GM23338 (cell line): ENCODE data around the gene HMCN2. TPM values are rescaled to one million over a fixed set of nuclear protein-coding genes. Genes with fewer than 3 reads are reported as not detected.

Experiments used
- ATAC-seq: fragments of 200-7000 bp; cut with Tn5 transposase; 3 replicates; pipeline ENCODE4 v1.9.1; 2020
- DNase-seq: peaks from one replicate; pipeline ENCODE4 v3.0.0-alpha.2; 2015; ENCODE audit warnings: low spot score
- H2AFZ ChIP-seq: fragments of 200-600 bp; sonication (generic); 2 replicates; pipeline ENCODE4 v1.8.0; 2016; ENCODE audit warnings: antibody characterized with exemption, mild to moderate bottlenecking, moderate library complexity
- H3F3A ChIP-seq: fragments of 200-600 bp; sonication (generic); replicated peaks from 2 replicates; pipeline ENCODE4 v1.8.0; 2017; ENCODE audit warnings: antibody characterized with exemption, mixed run types, low read depth
- H3K27ac ChIP-seq: fragments of 200-600 bp; sonication (generic); 2 replicates; pipeline ENCODE4 v1.6.1; 2016; ENCODE audit warnings: low read depth
- H3K27me3 ChIP-seq: fragments of 200-600 bp; sonication (generic); 2 replicates; pipeline ENCODE4 v1.8.0; 2016; ENCODE audit warnings: mild to moderate bottlenecking, mixed run types, moderate library complexity; ENCODE audit not compliant: insufficient read depth
- H3K36me3 ChIP-seq: fragments of 200-600 bp; sonication (generic); 2 replicates; pipeline ENCODE4 v1.8.0; 2016; ENCODE audit warnings: mild to moderate bottlenecking; ENCODE audit not compliant: insufficient read depth
- H3K4me1 ChIP-seq: fragments of 200-600 bp; sonication (generic); 2 replicates; pipeline ENCODE4 v1.8.0; 2016; ENCODE audit warnings: mild to moderate bottlenecking, moderate library complexity; ENCODE audit not compliant: insufficient read depth
- H3K4me2 ChIP-seq: fragments of 200-600 bp; sonication (generic); 2 replicates; pipeline ENCODE4 v1.7.1; 2017; ENCODE audit warnings: mixed run types
- H3K4me3 ChIP-seq: fragments of 200-600 bp; sonication (generic); 2 replicates; pipeline ENCODE4 v1.6.1; 2016; ENCODE audit warnings: mixed run types
- H3K79me2 ChIP-seq: fragments of 200-600 bp; sonication (generic); replicated peaks from 2 replicates; pipeline ENCODE4 v1.8.0; 2017; ENCODE audit warnings: mild to moderate bottlenecking; ENCODE audit not compliant: insufficient read depth
- H3K9me2 ChIP-seq: fragments of 200-600 bp; sonication (generic); 2 replicates; pipeline ENCODE4 v1.8.0; 2017; ENCODE audit not compliant: insufficient read depth
- H4K20me1 ChIP-seq: fragments of 200-600 bp; sonication (generic); replicated peaks from 2 replicates; pipeline ENCODE4 v1.8.0; 2017; ENCODE audit warnings: mild to moderate bottlenecking; ENCODE audit not compliant: insufficient read depth
- H3K27ac Mint-ChIP-seq: 2 replicates; pipeline ENCODE4 v1.8.0; 2020; ENCODE audit warnings: inconsistent platforms, mild to moderate bottlenecking, moderate library complexity, mixed read lengths
- H3K27me3 Mint-ChIP-seq: 3 replicates; pipeline ENCODE4 v1.8.0; 2022; ENCODE audit warnings: low read depth, mild to moderate bottlenecking, moderate library complexity, mixed read lengths, inconsistent platforms; ENCODE audit not compliant: insufficient read depth, poor library complexity
- H3K36me3 Mint-ChIP-seq: 3 replicates; pipeline ENCODE4 v1.8.0; 2021; ENCODE audit warnings: low read depth, mild to moderate bottlenecking, inconsistent platforms, moderate library complexity, mixed read lengths
- H3K4me1 Mint-ChIP-seq: 3 replicates; pipeline ENCODE4 v1.8.0; 2020; ENCODE audit warnings: mild to moderate bottlenecking, inconsistent platforms, mixed read lengths
- H3K4me3 Mint-ChIP-seq: 3 replicates; pipeline ENCODE4 v1.8.0; 2021; ENCODE audit warnings: moderate library complexity, mild to moderate bottlenecking, inconsistent platforms, mixed read lengths
- H3K9me3 Mint-ChIP-seq: 3 replicates; pipeline ENCODE4 v1.8.0; 2020; ENCODE audit warnings: moderate library complexity, mild to moderate bottlenecking, inconsistent platforms, mixed read lengths
- CREB1 ChIP-seq: fragments of 250-450 bp; sonication (Bioruptor Pico); IDR thresholded peaks from 2 replicates; pipeline ENCODE4 v1.5.0; 2020; ENCODE audit warnings: low read depth, mild to moderate bottlenecking, moderate library complexity
- CTCF ChIP-seq, 2 experiments: fragments of 200-600 bp in 1 of 2; sonication (generic) in 1 of 2; conservative IDR thresholded peaks; 2 replicates each; pipeline versions ENCODE4 v1.5.1 to v1.6.1; 2016 to 2017; ENCODE audit warnings: antibody characterized with exemption in 2 of 2, low read depth in 2 of 2, mild to moderate bottlenecking in 2 of 2, moderate library complexity in 1 of 2
- ETS1 ChIP-seq: IDR thresholded peaks from 2 replicates; pipeline ENCODE4 v1.6.1; 2016; ENCODE audit warnings: antibody characterized with exemption
- EZH2 ChIP-seq: fragments of 200-600 bp; sonication (generic); IDR thresholded peaks from one replicate; pipeline ENCODE4 v1.8.0; 2017; ENCODE audit warnings: antibody characterized with exemption, mild to moderate bottlenecking, low read depth; ENCODE audit not compliant: unreplicated experiment
- EZH2phosphoT487 ChIP-seq: fragments of 200-600 bp; sonication (generic); IDR thresholded peaks from one replicate; pipeline ENCODE4 v1.8.1; 2018; ENCODE audit warnings: antibody characterized with exemption; ENCODE audit not compliant: unreplicated experiment
- JUNB ChIP-seq: IDR thresholded peaks from one replicate; pipeline ENCODE4 v1.6.1; 2016; ENCODE audit warnings: antibody characterized with exemption; ENCODE audit not compliant: unreplicated experiment
- NANOG ChIP-seq: IDR thresholded peaks from 2 replicates; pipeline ENCODE4 v1.6.1; 2016; ENCODE audit warnings: antibody characterized with exemption, borderline replicate concordance
- POLR2AphosphoS5 ChIP-seq: IDR thresholded peaks from 2 replicates; pipeline ENCODE4 v1.6.1; 2016; ENCODE audit warnings: antibody characterized with exemption, low read depth
- STAT1 ChIP-seq: IDR thresholded peaks from one replicate; pipeline ENCODE4 v1.6.1; 2016; ENCODE audit warnings: antibody characterized with exemption; ENCODE audit not compliant: unreplicated experiment
- ZNF331 ChIP-seq: fragments of 250-450 bp; sonication (Bioruptor Pico); IDR thresholded peaks from 2 replicates; pipeline ENCODE4 v1.5.0; 2020; ENCODE audit warnings: low read depth, mild to moderate bottlenecking, moderate library complexity
- ZNF462 ChIP-seq: fragments of 250-450 bp; sonication (Bioruptor Pico); IDR thresholded peaks from 2 replicates; pipeline ENCODE4 v1.5.0; 2020; ENCODE audit warnings: mild to moderate bottlenecking, moderate library complexity
- polyA plus RNA-seq: library from polyadenylated mRNA; unstranded; fragments of >200 nt; fragmentation: Nextera tagmentation; extraction: Ambion mirVana; gene quantifications from 2 replicates; pipeline ENCODE4 v1.2.1, GENCODE V29; 2016
- total RNA-seq: library from RNA; depleted of rRNA; stranded (reverse); fragments of >200 nt; shearing (Covaris generic); gene quantifications from 2 replicates; pipeline ENCODE4 v1.2.3, GENCODE V29; 2014

The HMCN2 gene
- total and polyA plus RNA-seq, 2 experiments from 2014 or later: 1.3 to 4.7 TPM

DNA sequence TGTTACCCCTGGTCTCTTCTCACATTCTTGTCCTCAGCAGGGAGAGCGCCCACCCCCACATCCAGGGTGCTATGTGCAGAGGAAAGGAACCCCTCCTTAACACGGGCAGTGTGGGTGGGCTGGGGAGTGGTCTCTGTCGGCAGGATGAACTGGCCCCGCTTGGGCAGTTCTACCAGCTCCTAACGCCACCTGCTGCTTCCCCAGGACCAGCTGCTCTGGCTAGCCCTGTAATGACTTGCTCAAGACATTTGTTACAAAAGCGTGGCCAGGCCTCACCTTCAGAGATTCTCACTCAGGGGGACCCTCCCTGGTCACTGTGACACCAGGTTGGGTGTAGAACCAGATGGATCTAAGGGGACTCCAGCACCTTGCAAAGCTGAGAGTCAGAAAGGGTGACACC is 82.4 kb downstream of the HMCN2 start:
- H3K36me3 ChIP-seq: no peaks in the 10 kb centered on the region
- no peak overlapping the region for H3K4me3 ChIP-seq
- Mint-ChIP-seq H3K9me3 (no peaks in the 10 kb centered on the region), H3K36me3 (no peaks in the 10 kb centered on the region), H3K27ac (no peak overlapping the region), H3K4me3 (no peak overlapping the region), H3K27me3 (no peaks in the 10 kb centered on the region), H3K4me1 (peaks cover 8% of the 10 kb centered on the region; the same call in 1 of the 3 replicates)
- H4K20me1 ChIP-seq: no peaks in the 10 kb centered on the region
- peaks cover 10% of the 10 kb centered on the region; the same call in 1 of the 2 replicates for H3F3A ChIP-seq
- no peaks in the 10 kb centered on the region for H3K79me2 ChIP-seq
- no peaks in the 10 kb centered on the region for H3K27me3 ChIP-seq
- peak in 1 of 2 experiments; percentile 27; a peak in 1 of 4 replicates for TF ChIP-seq CTCF (conservative IDR thresholded peaks at IDR 0.05; ENCODE audit: low read depth in 2 of 2)
- TF ChIP-seq ETS1: no peak
- H3K4me2 ChIP-seq: no peak overlapping the region
- H2AFZ ChIP-seq: no peak overlapping the region
- H3K4me1 ChIP-seq: no peaks in the 10 kb centered on the region
- DNase-seq (peak; percentile 32), ATAC-seq (peak; percentile 12; the same call in 1 of the 3 replicates)
- no peak overlapping the region for H3K27ac ChIP-seq
- H3K9me2 ChIP-seq: no peaks in the 10 kb centered on the region

DNA sequence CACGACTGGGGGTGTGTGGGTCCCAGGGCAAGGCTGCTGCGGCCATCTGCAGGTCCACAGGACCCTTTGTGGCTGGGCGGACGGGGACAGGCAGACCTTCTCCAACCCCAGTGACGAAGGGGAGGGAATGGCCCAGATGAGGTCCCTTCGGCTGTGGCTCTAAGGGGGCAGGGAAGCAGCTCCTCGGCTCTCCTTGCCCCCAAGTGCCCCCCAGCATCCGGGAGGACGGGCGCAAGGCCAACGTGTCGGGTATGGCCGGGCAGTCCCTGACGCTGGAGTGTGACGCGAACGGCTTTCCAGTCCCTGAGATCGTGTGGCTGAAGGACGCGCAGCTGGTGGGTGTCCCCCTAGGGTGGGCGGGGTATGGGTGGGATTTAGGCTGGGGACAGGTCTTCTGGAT is 82.8 kb downstream of the HMCN2 start:
- H2AFZ ChIP-seq: no peak overlapping the region
- no peaks in the 10 kb centered on the region for H3K36me3 Mint-ChIP-seq
- no peaks in the 10 kb centered on the region for H3K79me2 ChIP-seq
- H3K27ac Mint-ChIP-seq: no peak overlapping the region
- peaks cover 8% of the 10 kb centered on the region; the same call in 1 of the 3 replicates for H3K4me1 Mint-ChIP-seq
- H3K4me1 ChIP-seq: no peaks in the 10 kb centered on the region
- H3K27me3 Mint-ChIP-seq: no peaks in the 10 kb centered on the region
- H3K4me2 ChIP-seq: no peak overlapping the region
- ATAC-seq: no peak
- DNase-seq: no peak
- H3K9me2 ChIP-seq: no peaks in the 10 kb centered on the region
- H3K4me3 Mint-ChIP-seq: no peak overlapping the region
- no peak overlapping the region for H3K4me3 ChIP-seq
- H3F3A ChIP-seq: peaks cover 10% of the 10 kb centered on the region; the same call in 1 of the 2 replicates
- H3K27me3 ChIP-seq: no peaks in the 10 kb centered on the region
- H3K9me3 Mint-ChIP-seq: no peaks in the 10 kb centered on the region
- no peak overlapping the region for H3K27ac ChIP-seq
- no peaks in the 10 kb centered on the region for H4K20me1 ChIP-seq
- no peaks in the 10 kb centered on the region for H3K36me3 ChIP-seq
- no peak for TF ChIP-seq STAT1
- TF ChIP-seq POLR2AphosphoS5: no peak
- no peak for TF ChIP-seq CREB1
- no peak for TF ChIP-seq JUNB
- no peak for TF ChIP-seq ZNF331 (CRISPR knock-in tag)
- TF ChIP-seq ETS1: no peak
- TF ChIP-seq NANOG: no peak
- no peak for TF ChIP-seq EZH2phosphoT487
- no peak for TF ChIP-seq EZH2
- TF ChIP-seq ZNF462 (CRISPR knock-in tag): no peak
